SK-N-MC (cell line): ENCODE results near the gene PSMG4.

Source experiments
- EZH2 ChIP-seq: fragments of 200-600 bp; sonication (generic); IDR thresholded peaks from one replicate; pipeline ENCODE4 v1.6.1; 2017; ENCODE audit warnings: antibody characterized with exemption
- FOXP2 ChIP-seq: optimal IDR thresholded peaks from 2 replicates; pipeline ENCODE3; 2011; ENCODE audit warnings: mild to moderate bottlenecking, moderate library complexity; ENCODE audit not compliant: insufficient read depth; ENCODE audit errors: extremely low read length, control extremely low read depth
- POLR2AphosphoS5 ChIP-seq: IDR thresholded peaks from 2 replicates; pipeline ENCODE4 v1.6.1; 2012; ENCODE audit warnings: mild to moderate bottlenecking, low read depth, low read length, borderline replicate concordance

GRCh38 chr6:3283241-3283640 is 24.5 kb downstream of the PSMG4 start:
- TF ChIP-seq EZH2 (no peak), POLR2AphosphoS5 (no peak), FOXP2 (no peak)
